Endothelial cell of umbilical vein (primary cell): ENCODE data around the gene NEU4. TPM values are rescaled to one million over a fixed set of nuclear protein-coding genes. Genes with fewer than 3 reads are reported as not detected.

Experiments
- BruUV-seq: library from RNA; stranded (reverse); fragments of 400-500 nt; replicated peaks from 2 replicates; lab custom pipeline; 2021; lab: Mats Ljungman, UMichigan
- CTCF ChIA-PET: fragments of 300-600, 350-600 bp; sonication (Branson Sonifier 250); formaldehyde crosslinking; loops from one replicate; lab custom pipeline; 2021; ENCODE audit warnings: antibody characterized with exemption, inconsistent platforms; lab: Charles Lee
- POLR2A ChIA-PET: fragments of 300-600, 350-600 bp; sonication (Branson Sonifier 250); formaldehyde crosslinking; loops from one replicate; lab custom pipeline; 2021; ENCODE audit warnings: antibody characterized with exemption, inconsistent platforms; lab: Charles Lee
- DNase-seq: peaks from one replicate; pipeline ENCODE4 v3.0.0-alpha.2; 2011; ENCODE audit warnings: low read depth, low spot score
- FAIRE-seq: peaks from 2 replicates; lab custom pipeline; 2011; peaks lifted over from hg19 to GRCh38; lab: Jason Lieb, UNC
- H2AFZ ChIP-seq: 2 replicates; pipeline ENCODE4 v1.6.0; 2012; ENCODE audit warnings: low read depth, low read length, control low read depth, inconsistent platforms
- H3K27ac ChIP-seq: 2 replicates; pipeline ENCODE4 v1.5.1; 2011; ENCODE audit warnings: low read depth, mild to moderate bottlenecking, control low read depth, low read length, moderate library complexity; ENCODE audit not compliant: insufficient read depth
- H3K27me3 ChIP-seq, 2 experiments: 2 replicates each; pipeline versions ENCODE4 v1.6.0 to v1.6.1; 2011; ENCODE audit warnings: low read length in 2 of 2, mixed read lengths in 1 of 2; ENCODE audit not compliant: control insufficient read depth in 2 of 2, insufficient read depth in 2 of 2
- H3K36me3 ChIP-seq, 2 experiments: 2 replicates in 1 of 2; 3 replicates in 1 of 2; pipeline ENCODE4 v1.5.1; 2011; ENCODE audit warnings: low read length in 2 of 2, mild to moderate bottlenecking in 1 of 2, moderate library complexity in 1 of 2; ENCODE audit not compliant: control insufficient read depth in 2 of 2, insufficient read depth in 2 of 2; ENCODE audit errors: extremely low read depth in 1 of 2
- H3K4me1 ChIP-seq: 3 replicates; pipeline ENCODE4 v1.5.1; 2011; ENCODE audit warnings: mild to moderate bottlenecking, low read length; ENCODE audit not compliant: control insufficient read depth, insufficient read depth; ENCODE audit errors: extremely low read depth
- H3K4me2 ChIP-seq: 2 replicates; pipeline ENCODE4 v1.6.1; 2011; ENCODE audit warnings: low read length, control low read depth, mixed read lengths; ENCODE audit not compliant: insufficient read depth
- H3K4me3 ChIP-seq, 3 experiments: fragments of 200-600 bp in 1 of 3; sonication (generic), shearing (Covaris generic) in 1 of 3; replicated peaks in 1 of 3; 2 replicates each; pipeline ENCODE4 v1.5.1; 2011 to 2016; ENCODE audit warnings: control low read depth in 3 of 3, low read length in 3 of 3, mild to moderate bottlenecking in 2 of 3, inconsistent platforms in 1 of 3, low read depth in 1 of 3, moderate library complexity in 1 of 3; ENCODE audit not compliant: insufficient read depth in 1 of 3
- H3K79me2 ChIP-seq: 2 replicates; pipeline ENCODE4 v1.6.0; 2012; ENCODE audit warnings: low read length, inconsistent platforms; ENCODE audit not compliant: control insufficient read depth, insufficient read depth
- H3K9ac ChIP-seq: replicated peaks from 2 replicates; pipeline ENCODE3; 2011; ENCODE audit warnings: low read length, control low read depth; ENCODE audit not compliant: insufficient read depth; ENCODE audit errors: extremely low read depth
- H3K9me1 ChIP-seq: replicated peaks from 3 replicates; pipeline ENCODE4 v1.6.0; 2011; ENCODE audit warnings: mild to moderate bottlenecking, low read length; ENCODE audit not compliant: control insufficient read depth, insufficient read depth; ENCODE audit errors: extremely low read depth
- H3K9me3 ChIP-seq: replicated peaks from 2 replicates; pipeline ENCODE4 v1.5.1; 2012; ENCODE audit warnings: low read length, inconsistent platforms; ENCODE audit not compliant: control insufficient read depth, insufficient read depth
- H4K20me1 ChIP-seq: replicated peaks from 2 replicates; pipeline ENCODE3; 2011; ENCODE audit warnings: mild to moderate bottlenecking, low read length; ENCODE audit not compliant: control insufficient read depth, insufficient read depth; ENCODE audit errors: extremely low read depth
- FOS ChIP-seq: IDR thresholded peaks from 2 replicates; pipeline ENCODE4 v1.6.1; 2011; ENCODE audit warnings: mild to moderate bottlenecking, low read length, moderate library complexity, borderline replicate concordance; ENCODE audit not compliant: insufficient read depth
- GATA2 ChIP-seq: IDR thresholded peaks from 2 replicates; pipeline ENCODE4 v1.7.0; 2011; ENCODE audit warnings: low read depth, mild to moderate bottlenecking, moderate library complexity, mixed read lengths, low read length; ENCODE audit not compliant: insufficient read length, insufficient read depth
- JUN ChIP-seq: IDR thresholded peaks from 2 replicates; pipeline ENCODE4 v1.6.1; 2011; ENCODE audit warnings: borderline replicate concordance, low read depth; ENCODE audit not compliant: insufficient read length, insufficient read depth
- MAX ChIP-seq: IDR thresholded peaks from 2 replicates; pipeline ENCODE4 v1.6.1; 2011; ENCODE audit not compliant: insufficient read depth, insufficient read length
- MYC ChIP-seq: IDR thresholded peaks from one replicate; pipeline ENCODE4 v1.6.1; 2011; ENCODE audit warnings: mild to moderate bottlenecking, low read depth, low read length
- POLR2AphosphoS5 ChIP-seq: IDR thresholded peaks from 2 replicates; pipeline ENCODE4 v1.6.1; 2012; ENCODE audit warnings: low read depth, mild to moderate bottlenecking, control low read depth, low read length, moderate library complexity; ENCODE audit not compliant: insufficient read depth
- dilution Hi-C: fragments of 300-500 bp; cut with MboI; formaldehyde crosslinking; loops from one replicate; pipeline ENCODE4 v1.15.0; 2019; ENCODE audit warnings: low sequenced_read_pairs; ENCODE audit not compliant: extremely low pct_ligation_motif_present
- intact Hi-C: fragments of 100-400 bp; cut with micrococcal nuclease; formaldehyde crosslinking; loops from one replicate; pipeline ENCODE4 v1.10.0; 2022
- polyA plus RNA-seq, 4 experiments: library from polyadenylated mRNA; depleted of rRNA in 3 of 4; stranded (reverse) in 3 of 4; unstranded in 1 of 4; fragments of >200 nt; gene quantifications; 2 replicates each; pipeline versions ENCODE4 v1.2.1 to v1.2.3, GENCODE V29; 2011 to 2012; ENCODE audit warnings: missing spikeins in 1 of 4
- total RNA-seq: library from RNA; stranded (reverse); gene quantifications from 2 replicates; pipeline ENCODE4 v1.2.3, GENCODE V29; 2021

NEU4 gene
- total and polyA plus RNA-seq, 2 donors (not counting 3 experiments of a cell fraction or from before 2014, with no cell fraction given), result not detected

GRCh38 chr2:241773511-241774418, 35.2 kb upstream of the NEU4 start:
- Histone ChIP-seq H3K36me3 (no peaks in the 10 kb centered on the region), H3K9ac (no peak overlapping the region), H3K27me3 (no peaks in the 10 kb centered on the region), H3K27ac (no peak overlapping the region), H3K9me3 (no peaks in the 10 kb centered on the region), H3K9me1 (no peaks in the 10 kb centered on the region), H3K4me2 (no peak overlapping the region), H2AFZ (no peak overlapping the region), H4K20me1 (no peaks in the 10 kb centered on the region), H3K79me2 (no peaks in the 10 kb centered on the region), H3K4me1 (peaks cover 5% of the 10 kb centered on the region), H3K4me3 (no peak overlapping the region)
- BruUV-seq, result no TSS peak
- intact Hi-C loops (no loop called here), dilution Hi-C loops (no loop called here)
- DNase-seq (no peak), FAIRE-seq (no peak)
- ChIA-PET POLR2A (no interaction called here), CTCF (no interaction called here)
- TF ChIP-seq JUN (no peak), MAX (no peak)

DNA sequence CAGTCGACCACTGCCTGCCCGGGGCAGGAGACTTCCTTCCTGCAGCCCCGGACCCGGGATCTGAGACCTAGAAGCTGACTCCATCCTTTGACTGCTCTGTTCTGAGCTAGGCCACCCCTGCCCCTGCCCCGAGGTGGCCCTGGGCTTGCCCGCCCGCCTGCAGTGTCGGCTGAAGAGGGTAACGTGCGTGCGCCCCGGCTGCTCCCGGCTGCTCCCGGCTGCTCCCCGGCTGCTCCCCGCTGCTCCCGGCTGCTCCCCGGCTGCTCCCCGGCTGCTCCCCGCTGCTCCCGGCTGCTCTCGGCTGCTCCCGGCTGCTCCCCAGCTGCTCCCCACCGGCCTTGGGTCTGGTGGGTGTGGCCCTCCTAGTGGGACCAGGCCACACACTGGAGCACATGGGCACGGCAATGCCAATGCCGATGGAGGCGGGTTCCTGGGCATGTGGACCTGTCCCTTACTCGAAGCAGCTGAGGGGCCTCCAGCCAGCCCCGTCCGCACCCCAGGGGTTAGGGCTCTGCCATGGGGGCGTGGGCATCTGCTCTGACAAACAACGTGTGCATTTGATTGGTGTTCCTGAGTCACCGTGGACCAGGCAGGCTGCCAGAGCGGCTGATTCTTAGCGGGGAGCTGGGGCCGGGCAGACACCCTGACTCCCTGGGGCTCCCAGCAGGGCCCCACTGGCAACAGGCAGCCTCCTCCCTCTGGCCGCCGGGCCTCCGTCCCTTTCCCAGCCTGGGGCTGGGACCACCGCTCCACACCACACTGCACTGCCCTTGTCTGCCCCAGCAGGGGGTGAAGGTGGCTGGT, 34.4 kb upstream of the NEU4 start:
- H2AFZ ChIP-seq, result no peak overlapping the region

More for the DNA sequence above, 34.4 kb upstream of the NEU4 start:
- Histone ChIP-seq H3K9me1 (no peaks in the 10 kb centered on the region), H3K27me3 (no peaks in the 10 kb centered on the region), H3K9ac (no peak overlapping the region), H3K79me2 (no peaks in the 10 kb centered on the region), H3K27ac (no peak overlapping the region), H4K20me1 (no peaks in the 10 kb centered on the region), H3K4me3 (no peak overlapping the region), H3K4me2 (no peak overlapping the region), H3K36me3 (no peaks in the 10 kb centered on the region), H3K9me3 (no peaks in the 10 kb centered on the region), H3K4me1 (peaks cover 5% of the 10 kb centered on the region)
- dilution Hi-C loops (no loop called here), intact Hi-C loops (no loop called here)
- no peak for DNase-seq
- FAIRE-seq, result no peak
- POLR2A ChIA-PET, result no interaction called here
- no TSS peak for BruUV-seq
- CTCF ChIA-PET, result interaction anchor here (1.6 kb wide), 1 partner anchor 29 kb away, joined by 4 read pairs; no protein-coding TSS in a partner anchor
- TF ChIP-seq MYC, result no peak
- TF ChIP-seq POLR2AphosphoS5, result no peak
- no peak for TF ChIP-seq MAX
- no peak for TF ChIP-seq GATA2
- TF ChIP-seq FOS, result no peak
- TF ChIP-seq JUN, result no peak
